ENCODE data around the gene PMM2.
"Not testable (repeated sequence)": the region's sequence is repeated elsewhere in the genome, so short reads cannot be mapped to it uniquely, and the experiment has no call there.

GRCh38 chr16:8869988-8870241 lies 72.3 kb downstream of the PMM2 start:
- not testable (repeated sequence) for TF ChIP-seq EP300 (IDR thresholded peaks at IDR 0.05; ENCODE audit: low read depth); CTCF (IDR thresholded peaks at IDR 0.05)

Data from transverse colon (tissue), 3 donors.